Esophagus mucosa (tissue), 1 donor: ENCODE data around the gene CEP63. TPM values are rescaled to one million over a fixed set of nuclear protein-coding genes. Genes with fewer than 3 reads are reported as not detected.
A peak's percentile ranks its signal among the peaks of the same experiment; 100 is the strongest.
"Not testable (repeated sequence)": the region's sequence is repeated elsewhere in the genome, so short reads cannot be mapped to it uniquely, and the experiment has no call there.

Source experiments
- ATAC-seq: fragments of 200-7000 bp; cut with Tn5 transposase; one replicate; pipeline ENCODE4 v1.9.1; 2020
- total RNA-seq: library from RNA; stranded (reverse); gene quantifications from one replicate; pipeline ENCODE4 v1.2.4, GENCODE V29; 2023
- donor health status: DM: yes; HTN: yes; CAD: no.

CEP63 gene
- total RNA-seq, 1 donor from 2014 or later: 11.0 TPM

DNA sequence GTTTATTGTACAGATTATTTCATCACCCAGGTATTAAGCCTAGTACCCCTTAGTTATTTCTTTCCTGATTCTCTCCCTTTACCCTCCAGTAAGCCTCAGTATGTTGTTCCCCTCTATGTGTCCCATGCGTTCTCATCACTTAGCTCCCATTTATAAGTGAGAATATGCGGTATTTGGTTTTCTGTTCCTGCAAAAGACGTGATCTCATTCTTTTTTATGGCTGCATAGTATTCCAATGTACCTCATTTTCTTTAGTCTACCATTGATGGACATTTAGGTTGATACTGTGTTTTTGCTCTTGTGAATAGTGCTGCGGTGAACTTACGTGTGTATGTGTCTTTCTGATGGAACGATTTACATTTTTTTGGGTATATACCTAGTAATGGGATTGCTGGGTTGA lies 36.7 kb downstream of the CEP63 start:
- ATAC-seq: no peak

DNA sequence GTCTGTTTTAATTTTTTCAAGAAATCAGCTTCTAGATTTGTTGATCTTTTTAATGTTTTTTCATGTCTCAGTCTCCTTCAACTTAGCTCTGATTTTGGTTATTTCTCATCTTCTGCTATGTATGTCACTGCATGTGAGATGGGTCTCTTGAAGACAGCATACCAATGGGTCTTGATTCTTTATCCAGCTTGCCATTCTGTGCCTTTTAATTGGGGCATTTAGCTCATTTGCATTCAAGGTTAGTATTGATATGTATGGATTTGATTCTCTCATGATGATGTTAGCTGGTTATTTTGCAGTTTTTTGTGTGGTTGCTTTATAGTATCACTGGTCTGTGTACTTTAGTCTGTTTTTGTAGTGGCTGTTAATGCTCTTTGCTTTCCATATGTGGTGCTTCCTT lies 39.4 kb downstream of the CEP63 start:
- ATAC-seq: no peak

GRCh38 chr3:134526319-134526718 lies 40.5 kb downstream of the CEP63 start:
- no peak for ATAC-seq

GRCh38 chr3:134527037-134527436 lies 41.2 kb downstream of the CEP63 start:
- ATAC-seq: peak; percentile 31

- no peak for ATAC-seq
Measured at GRCh38 chr3:134527538-134528186, 41.8 kb downstream of the CEP63 start.

DNA sequence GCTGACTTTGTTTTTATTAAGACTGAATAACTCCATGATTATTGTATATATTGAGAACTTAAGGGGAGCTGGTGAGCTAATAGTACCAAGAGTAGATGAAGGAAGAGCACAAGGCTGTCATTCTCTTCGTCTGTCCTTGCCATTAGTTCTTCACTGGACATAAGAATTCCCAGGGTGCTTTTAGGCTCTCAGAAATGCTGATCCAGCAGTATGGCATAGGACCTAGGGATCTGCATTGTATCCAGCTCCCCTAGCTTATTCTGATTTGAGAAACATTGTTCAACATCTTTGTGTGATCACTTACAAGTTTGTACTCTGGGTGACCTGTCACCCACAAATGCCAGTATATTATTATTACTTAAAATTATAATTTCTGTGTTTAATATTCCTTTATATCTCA lies 47.6 kb downstream of the CEP63 start:
- no peak for ATAC-seq

DNA sequence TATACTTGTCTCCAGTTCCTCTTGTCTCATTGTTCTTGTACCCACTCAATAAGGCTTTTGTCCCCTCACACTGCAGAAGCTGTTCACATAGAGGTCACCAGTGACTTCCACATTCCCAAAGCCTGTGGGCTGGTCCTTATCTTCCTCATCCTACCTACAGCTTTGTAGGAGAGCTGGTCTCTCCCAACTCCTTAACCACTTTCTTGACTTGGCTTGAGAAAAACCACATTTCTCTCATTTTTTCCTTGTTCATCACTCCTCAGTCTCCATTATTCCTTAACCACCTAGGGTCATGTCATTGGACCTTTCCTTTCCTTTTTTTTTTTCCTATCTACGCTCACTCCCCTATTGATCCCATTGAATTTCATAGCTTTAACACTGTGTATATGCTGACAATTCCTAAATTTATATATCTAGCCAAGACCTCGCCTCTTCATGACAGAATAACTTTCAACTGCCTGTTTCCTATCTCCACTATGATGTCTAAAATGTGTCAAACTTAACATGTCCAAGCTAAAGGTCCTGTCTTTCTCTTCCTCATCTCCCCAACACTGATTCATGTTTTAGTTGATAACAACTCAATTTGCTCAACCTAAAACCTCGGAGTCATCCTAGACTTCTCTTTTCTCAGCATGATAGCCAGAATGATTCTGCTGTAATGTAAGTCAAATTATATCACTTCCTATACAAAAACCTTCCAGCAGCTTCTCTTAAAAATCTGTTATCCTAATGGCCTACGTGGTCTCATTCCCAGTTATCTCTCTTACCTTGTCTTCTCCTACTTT lies 49.5 kb downstream of the CEP63 start:
- no peak for ATAC-seq

DNA sequence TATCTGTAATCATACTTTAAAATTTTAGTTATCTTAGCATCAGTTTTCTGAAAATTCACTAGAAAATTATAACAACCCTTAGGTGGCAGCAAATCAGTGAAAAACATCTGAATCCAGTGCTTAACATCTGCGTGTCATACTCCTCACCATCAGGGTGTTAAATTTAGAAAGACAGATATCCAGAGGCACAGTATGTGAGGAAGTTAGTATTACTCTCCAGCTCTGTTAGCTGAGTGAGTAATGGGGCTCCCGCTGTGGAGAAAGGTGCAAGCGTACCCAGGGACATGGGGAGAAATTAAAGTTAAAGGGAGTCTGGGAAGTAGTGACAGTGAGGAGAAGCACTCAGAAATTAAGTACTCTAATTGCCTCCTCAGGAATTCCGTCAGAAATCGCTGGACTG lies 50.9 kb downstream of the CEP63 start:
- no peak for ATAC-seq

- ATAC-seq: no peak
Measured at GRCh38 chr3:134542287-134542958, 56.6 kb downstream of the CEP63 start.

DNA sequence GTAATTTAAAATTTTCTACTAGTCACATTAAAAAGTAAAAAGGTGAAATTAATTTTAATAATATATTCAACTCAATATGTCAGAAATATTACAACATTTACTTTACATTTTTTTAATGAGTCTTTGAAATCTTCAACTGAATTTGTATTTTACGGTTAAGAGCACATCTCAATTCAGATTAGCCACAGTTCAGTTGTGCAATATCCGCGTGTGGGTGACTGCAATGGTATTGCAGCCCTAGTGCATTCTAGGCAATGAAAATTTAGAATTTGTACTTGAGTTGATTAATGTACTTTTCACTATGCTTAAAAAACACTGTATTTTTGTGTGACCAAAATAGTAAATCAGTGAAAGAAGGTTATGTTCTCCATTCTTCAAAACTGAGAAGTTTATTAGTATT lies 57.3 kb downstream of the CEP63 start:
- ATAC-seq: no peak

DNA sequence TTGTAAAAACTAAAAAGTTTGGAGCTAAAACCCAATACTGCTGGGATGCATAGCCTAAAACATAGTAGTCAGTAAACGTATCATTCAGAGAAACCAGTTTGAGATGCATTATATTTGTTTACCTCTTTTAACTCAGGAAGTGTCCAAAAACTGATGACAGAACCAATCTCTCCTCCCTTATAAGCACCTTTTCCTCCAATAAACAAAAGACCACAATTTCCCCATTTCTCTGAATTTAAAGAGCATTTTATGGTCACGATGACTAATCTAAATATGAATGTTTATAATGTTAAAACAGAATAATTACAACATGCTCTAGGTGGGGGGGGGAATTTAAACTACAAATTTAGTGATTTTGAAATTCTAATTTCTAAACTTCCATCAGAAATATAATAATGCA lies 58.5 kb downstream of the CEP63 start:
- no peak for ATAC-seq

- not testable (repeated sequence) for ATAC-seq
Measured at GRCh38 chr3:134544783-134545182, 58.9 kb downstream of the CEP63 start.

GRCh38 chr3:134545818-134546217 lies 60.0 kb downstream of the CEP63 start:
- no peak for ATAC-seq

GRCh38 chr3:134552784-134553183 lies 66.9 kb downstream of the CEP63 start:
- no peak for ATAC-seq

DNA sequence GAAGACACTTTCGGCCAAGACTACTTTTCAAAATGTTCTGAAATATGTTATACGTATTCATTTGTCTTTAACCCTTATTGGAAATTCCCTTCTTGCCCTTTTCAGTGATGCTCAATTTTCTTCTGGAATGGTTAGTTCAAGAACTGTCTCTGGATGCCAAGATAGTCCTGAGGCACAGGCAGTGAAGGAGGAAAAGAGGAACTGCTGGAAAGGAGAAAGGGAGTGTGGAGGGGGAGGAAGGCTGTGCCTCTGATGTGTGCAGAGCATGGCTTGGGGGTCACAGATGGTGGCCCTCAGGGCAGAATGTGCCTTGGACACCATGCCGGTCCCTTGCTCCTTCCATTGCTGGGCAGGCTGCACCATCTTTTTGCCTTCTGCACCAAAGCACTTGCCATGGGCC lies 73.7 kb downstream of the CEP63 start:
- no peak for ATAC-seq

DNA sequence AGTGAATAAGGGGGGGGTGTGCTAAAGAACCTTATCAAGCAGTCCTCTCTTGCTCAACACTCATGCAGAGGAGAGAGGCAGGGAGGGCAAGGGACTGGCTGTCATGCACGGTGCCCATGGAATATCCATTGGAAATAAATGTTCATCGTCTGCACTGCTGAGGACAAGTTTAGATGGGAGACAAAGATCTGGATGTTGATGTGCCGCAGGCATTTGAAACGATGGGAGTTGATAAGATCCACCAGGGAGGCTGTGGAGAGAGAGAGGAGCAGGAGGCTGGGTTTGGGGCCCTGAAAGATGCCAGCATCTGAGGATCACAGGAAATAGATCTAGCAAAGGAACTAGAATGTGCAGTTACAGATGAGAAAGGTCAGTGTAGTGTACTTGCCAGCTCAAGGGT lies 76.2 kb downstream of the CEP63 start:
- ATAC-seq: no peak

GRCh38 chr3:134563601-134564000 lies 77.7 kb downstream of the CEP63 start:
- ATAC-seq: peak; percentile 97

DNA sequence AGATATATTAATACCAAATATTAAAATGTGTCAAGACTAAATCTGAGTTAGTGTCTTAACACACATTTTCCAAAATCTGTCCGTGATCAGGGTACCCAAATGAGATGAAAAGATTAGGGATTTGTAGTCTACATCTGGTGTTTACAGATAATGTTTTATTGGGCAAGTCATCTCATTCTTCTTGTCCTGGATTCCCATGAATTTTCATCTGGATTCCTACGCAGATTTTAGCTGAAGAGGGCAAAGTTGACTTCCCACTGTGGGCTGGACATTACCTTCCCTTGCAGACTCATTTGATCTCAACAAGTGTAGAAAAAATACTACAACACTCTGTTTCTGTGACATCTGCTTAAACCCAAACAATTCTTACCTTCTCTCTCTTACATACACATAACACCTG lies 79.1 kb downstream of the CEP63 start:
- ATAC-seq: no peak

DNA sequence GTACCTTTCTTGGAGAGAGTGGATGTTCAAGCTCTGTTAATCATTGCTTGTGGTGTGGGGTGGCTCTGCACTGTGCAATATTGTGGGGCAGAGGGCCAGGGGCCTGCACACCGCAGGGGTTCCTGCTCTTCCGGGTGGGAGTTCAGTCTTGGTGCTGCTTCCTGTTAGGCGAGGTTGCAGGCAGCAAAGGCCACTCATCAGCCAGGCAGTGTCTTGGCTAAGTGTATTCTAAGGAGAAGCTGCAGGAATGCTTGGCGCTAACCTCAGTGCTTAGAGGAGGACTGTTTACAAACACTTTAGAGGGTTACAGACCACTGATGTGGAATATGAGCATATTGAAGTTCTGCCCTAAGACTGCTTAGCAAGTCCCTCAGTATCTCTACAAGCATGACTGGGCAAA lies 81.7 kb downstream of the CEP63 start:
- ATAC-seq: no peak

- ATAC-seq: no peak
Measured at GRCh38 chr3:134568790-134569189, 82.9 kb downstream of the CEP63 start.

DNA sequence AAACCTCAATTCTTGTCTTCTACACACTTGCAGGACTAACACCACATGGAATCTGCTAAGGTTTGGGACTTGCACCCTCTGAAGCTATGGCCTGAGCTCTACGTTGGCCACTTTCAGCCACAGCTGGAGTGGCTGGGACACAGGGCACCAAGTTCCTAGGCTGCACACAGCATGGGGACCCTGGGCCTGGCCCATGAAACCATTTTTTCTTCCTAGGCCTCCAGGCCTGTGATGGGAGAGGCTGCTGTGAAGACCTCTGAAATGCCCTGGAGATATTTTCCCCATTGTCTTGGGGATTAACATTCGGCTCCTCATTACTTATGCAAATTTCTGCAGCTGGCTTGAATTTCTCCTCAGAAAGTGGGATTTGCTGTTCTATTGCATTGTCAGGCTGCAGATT lies 84.0 kb downstream of the CEP63 start:
- not testable (repeated sequence) for ATAC-seq

DNA sequence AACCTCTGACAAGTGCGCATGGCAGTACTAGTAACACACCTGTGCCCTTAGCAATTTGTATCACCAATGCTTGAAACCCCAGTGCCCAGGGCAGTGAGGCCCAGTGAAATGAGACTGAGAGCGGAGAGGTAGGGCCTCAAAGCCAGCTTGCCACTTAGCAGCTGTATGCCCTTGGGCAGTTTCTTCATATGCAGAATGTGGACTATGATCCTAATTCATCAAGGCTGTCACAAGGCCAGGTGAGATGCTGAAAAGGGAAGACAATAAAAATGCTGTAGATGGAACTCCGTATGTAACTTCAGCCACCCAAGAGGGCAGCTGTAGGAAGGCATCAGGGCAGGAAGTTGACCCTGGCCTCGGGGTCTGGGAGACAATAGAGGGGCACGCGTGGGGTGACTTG lies 90.6 kb downstream of the CEP63 start:
- no peak for ATAC-seq

DNA sequence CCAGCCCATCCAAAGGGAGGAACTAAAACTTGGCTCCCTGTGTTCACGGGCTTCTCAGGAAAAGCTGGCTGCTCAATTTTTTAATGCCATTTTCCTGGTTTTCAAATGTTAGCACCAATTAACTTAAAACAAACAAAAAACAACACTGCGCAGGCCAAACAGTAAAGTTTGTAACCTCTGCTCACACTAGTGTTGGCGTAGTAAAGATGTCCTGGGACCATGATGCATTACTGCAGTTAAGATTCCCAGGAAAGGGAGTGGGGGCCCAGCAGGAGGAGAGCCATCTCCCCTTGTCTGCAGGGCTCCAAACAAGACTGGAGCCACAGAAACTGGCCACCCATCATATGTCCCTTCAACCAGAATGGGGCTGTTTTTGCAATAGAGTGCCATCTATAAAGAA lies 91.0 kb downstream of the CEP63 start:
- no peak for ATAC-seq

DNA sequence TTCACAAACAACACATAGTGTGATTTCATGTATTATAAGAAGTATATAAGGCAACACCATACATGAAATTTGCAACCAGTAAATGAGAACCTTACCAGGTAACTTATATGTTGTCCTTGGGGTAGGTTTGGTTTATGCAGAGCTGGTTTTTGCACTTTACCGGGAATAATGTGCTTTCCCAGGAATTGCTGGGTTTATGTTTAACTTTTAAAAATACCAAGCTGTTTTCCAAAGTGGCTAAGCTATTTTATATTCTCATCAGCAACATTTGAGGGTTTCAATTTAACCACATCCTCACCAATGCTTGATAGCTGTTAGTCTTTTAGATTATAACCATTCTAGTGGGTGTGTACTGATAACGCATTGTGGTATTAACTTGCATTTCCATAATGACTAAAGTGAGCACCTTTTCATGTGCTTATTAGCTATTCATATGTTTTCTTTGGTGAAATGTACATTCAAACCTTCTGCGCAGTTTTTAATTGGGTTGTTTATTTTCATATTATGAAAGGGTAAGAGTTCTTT lies 93.3 kb downstream of the CEP63 start:
- no peak for ATAC-seq
